NCI-H2227 (cell line): ENCODE measurements around the gene DBNL.
A peak's percentile ranks its signal among the peaks of the same experiment; 100 is the strongest.
"Not testable (repeated sequence)": the region's sequence is repeated elsewhere in the genome, so short reads cannot be mapped to it uniquely, and the experiment has no call there.

Source experiments
- DNase-seq: peaks from one replicate; lab custom pipeline; 2025; ENCODE audit not compliant: unreplicated experiment; lab: John Stamatoyannopoulos, UW

Gene DBNL

GRCh38 chr7:44044315-44045225, at the start of gene DBNL:
Gene DBNL (plus strand): TSS chr7:44044702. CDS start chr7:44044738, 36 bp downstream.
- peak; percentile 91 for DNase-seq

DNA sequence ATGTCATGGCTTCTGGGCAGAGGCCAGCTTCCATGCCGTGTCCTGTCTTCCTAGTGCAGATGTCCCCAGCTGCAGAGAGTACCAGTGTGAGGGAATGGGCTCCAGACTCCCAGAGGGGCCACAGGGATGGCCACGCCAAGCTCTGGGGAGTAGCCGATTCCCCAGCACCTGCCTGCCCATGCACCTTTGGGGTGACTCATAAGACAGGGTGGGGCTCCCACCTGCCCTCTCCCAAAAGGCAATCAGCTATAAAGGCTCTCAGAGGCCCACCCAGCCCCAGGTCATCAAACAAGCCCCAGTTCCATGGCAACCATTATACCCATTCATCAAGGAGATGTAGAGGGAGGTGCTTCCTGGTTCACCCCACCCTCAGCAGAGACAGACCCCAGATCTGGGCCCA, 47.0 kb upstream of the DBNL start, which contains the start of gene SPDYE1:
SPDYE1 (plus strand) TSS at position 366 of the 400 bp plus-strand sequence. CDS start 2,053 bp downstream, outside the sequence.
- DNase-seq: not testable (repeated sequence)

DNA sequence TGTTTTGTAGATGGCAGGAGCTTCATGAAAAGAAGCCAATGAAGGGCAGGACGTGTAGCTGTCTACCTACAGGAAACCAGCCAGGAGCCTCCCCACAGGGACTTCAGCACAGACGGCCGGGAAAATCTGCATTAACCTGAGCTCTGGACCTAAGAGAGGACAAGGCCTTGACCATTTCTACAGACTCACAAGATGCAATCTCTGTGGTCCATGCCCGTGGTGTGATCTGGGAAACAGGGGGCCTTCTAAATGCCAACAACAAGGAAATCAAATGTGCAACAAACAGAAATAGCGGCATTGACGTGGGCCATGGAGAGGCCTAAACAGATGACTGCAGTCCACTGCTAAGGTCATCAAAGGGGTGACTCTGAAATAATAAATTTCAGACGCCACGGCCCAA, 32.4 kb upstream of the DBNL start:
- not testable (repeated sequence) for DNase-seq

DNA sequence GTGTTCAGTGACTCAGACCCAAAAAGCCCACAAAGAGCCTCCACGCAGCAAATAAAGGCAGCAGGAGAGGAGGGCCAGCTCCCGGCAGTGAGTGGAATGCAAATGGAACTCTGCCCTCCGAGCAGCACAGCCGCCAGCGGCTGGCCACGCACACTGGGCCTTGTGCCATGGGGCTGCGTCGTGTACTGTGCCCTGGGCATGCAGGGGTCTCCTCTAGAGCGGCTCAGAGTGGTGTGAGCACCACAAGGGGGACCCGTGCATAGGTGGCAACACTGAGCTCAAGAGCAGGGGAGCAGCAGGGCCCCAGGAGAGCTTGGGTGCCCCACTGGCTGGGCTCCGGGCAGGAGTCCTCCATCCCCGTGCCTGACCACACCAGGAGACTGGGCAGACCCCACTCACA, 29.4 kb upstream of the DBNL start:
- DNase-seq: not testable (repeated sequence)

GRCh38 chr7:44018857-44019807, 25.4 kb upstream of the DBNL start:
- DNase-seq: peak; percentile 98

GRCh38 chr7:44019825-44020224, 24.7 kb upstream of the DBNL start:
- DNase-seq: not testable (repeated sequence)

GRCh38 chr7:44022069-44022468, 22.4 kb upstream of the DBNL start:
- not testable (repeated sequence) for DNase-seq

DNA sequence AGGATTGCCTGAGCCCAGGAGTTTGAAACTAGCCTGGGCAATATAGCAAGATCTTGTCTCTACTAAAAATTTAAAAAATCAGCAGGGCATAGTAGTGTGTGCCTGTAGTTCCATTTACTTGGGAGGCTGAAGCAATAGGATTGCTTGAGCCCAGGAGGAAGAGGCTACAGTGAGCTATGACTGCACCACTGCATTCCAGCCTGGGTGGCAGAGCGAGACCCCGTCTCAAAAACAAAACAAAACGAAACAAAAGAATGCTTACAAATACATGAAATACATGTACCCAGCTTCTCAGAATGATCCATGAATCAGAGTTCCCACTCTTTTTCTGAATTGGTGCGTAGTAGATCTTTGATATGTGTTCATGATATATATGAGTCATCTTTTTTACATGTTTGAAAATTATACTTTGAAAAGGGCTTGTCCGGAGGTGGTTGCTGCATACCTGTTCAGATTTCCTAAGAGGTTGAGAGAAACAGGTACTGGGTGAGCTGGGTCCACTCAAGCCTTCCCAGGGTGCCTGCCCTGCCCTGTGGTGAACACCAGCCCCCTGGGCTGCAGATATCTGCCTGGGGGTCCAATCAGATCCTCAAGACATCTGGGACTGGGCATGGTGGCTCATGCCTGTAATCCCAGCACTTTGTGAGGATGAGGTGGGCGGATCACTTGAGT, 21.6 kb upstream of the DBNL start:
- DNase-seq: not testable (repeated sequence)

GRCh38 chr7:44029433-44029832, 15.1 kb upstream of the DBNL start:
- DNase-seq: not testable (repeated sequence)

GRCh38 chr7:44030029-44030428, 14.5 kb upstream of the DBNL start:
- not testable (repeated sequence) for DNase-seq

DNA sequence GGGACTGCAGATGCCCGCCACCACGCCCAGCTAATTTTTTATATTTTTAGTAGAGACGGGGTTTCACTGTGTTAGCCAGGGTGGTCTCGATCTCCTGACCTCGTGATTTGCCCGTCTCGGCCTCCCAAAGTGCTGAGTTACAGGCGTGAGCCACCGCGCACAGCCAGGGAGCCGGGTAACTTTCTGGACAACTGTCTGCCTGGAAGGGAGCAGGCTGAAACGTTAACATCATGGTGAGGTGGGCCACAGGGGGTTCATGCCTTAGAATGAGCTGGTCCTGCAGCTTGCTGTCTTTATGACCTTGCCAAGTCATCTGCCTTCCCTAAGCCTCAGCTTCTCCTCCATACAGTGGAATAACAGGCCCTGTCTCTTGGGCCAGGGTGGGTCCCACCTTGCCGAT, 13.2 kb upstream of the DBNL start:
- not testable (repeated sequence) for DNase-seq

GRCh38 chr7:44032031-44032430, 12.5 kb upstream of the DBNL start:
- not testable (repeated sequence) for DNase-seq

- DNase-seq: not testable (repeated sequence)
These were observed 10.3 kb upstream of the DBNL start for GRCh38 chr7:44033971-44034844.

DNA sequence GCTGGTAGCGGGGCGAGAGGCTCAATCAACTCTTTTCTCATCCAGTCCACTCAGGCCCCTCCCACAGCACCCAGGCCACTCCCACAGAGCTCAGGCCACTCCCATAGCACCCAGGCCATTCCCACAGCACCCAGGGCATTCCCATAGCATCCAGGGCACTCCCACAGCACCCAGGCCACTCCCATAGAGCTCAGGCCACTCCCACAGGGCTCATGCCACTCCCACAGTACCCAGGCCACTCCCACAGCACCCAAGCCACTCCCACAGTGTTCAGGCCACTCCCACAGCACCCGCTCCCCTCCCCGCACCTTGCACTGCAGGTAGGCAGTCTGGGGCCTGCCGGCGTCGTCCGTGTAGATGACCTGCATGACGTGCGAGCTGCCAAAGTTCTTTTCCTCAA, 8.1 kb upstream of the DBNL start:
- DNase-seq: not testable (repeated sequence)

GRCh38 chr7:44037951-44038350, 6.6 kb upstream of the DBNL start:
- not testable (repeated sequence) for DNase-seq

- DNase-seq: not testable (repeated sequence)
These were observed 5.9 kb upstream of the DBNL start for GRCh38 chr7:44038553-44038952.

- DNase-seq: peak; percentile 82
These were observed 5.4 kb upstream of the DBNL start for GRCh38 chr7:44038961-44039558.

- not testable (repeated sequence) for DNase-seq
These were observed 4.6 kb upstream of the DBNL start for GRCh38 chr7:44039800-44040492.

DNA sequence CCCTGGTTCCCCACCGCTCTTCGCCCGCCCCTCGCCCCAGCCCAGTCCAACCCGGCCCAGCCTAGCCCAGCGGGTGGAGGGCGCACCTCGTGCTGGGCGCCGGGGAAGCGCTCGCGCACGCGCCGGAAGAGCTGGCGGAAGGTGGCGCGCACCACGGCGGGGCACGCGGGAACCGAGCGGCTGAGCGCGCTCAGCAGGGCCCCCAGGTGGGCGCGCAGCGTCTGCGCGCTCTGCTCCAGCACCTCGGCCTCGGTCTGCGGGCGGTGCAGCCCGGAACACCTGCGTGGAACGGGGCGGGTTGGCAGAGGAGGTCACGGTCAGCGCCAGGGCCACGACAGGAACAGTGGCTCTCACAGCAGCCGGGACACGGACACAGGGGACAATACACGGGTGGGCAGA, 4.0 kb upstream of the DBNL start:
- DNase-seq: peak; percentile 55
